ENCODE data around the gene GSG1L.

The GSG1L gene

DNA sequence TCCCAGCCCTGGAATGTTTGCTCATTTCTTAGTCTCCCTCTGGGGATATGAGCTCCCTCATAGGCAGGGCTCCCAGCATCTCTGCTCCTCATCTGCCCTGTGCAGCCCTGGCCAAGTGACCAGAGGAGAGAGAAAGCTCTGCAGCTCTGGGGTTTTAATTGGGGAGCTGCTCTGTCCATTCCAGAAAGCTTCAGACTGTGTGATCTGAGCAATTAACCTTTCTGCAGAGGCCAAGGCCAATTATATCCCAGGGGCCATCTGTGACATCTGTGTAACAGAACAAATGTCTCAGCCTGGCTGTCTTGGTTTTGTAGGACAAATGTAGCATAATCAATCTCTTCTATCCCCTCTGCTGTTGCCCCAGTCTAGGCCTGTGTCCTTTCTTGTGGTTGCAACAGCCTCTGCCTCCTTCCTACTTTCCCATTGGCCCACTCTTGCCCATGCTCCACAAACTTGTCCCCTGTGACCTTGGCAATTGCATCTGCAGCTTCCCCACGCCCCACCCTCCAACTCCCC is 156.0 kb downstream of the GSG1L start:
- TF ChIP-seq, protein P1, sequence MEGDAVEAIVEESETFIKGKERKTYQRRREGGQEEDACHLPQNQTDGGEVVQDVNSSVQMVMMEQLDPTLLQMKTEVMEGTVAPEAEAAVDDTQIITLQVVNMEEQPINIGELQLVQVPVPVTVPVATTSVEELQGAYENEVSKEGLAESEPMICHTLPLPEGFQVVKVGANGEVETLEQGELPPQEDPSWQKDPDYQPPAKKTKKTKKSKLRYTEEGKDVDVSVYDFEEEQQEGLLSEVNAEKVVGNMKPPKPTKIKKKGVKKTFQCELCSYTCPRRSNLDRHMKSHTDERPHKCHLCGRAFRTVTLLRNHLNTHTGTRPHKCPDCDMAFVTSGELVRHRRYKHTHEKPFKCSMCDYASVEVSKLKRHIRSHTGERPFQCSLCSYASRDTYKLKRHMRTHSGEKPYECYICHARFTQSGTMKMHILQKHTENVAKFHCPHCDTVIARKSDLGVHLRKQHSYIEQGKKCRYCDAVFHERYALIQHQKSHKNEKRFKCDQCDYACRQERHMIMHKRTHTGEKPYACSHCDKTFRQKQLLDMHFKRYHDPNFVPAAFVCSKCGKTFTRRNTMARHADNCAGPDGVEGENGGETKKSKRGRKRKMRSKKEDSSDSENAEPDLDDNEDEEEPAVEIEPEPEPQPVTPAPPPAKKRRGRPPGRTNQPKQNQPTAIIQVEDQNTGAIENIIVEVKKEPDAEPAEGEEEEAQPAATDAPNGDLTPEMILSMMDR (IDR thresholded peaks at IDR 0.05; ENCODE audit: borderline replicate concordance, insufficient read depth, low read depth, low read length), result no peak
- no peak overlapping the region for H3K4me3 ChIP-seq (ENCODE audit: low read depth, low read length)

DNA sequence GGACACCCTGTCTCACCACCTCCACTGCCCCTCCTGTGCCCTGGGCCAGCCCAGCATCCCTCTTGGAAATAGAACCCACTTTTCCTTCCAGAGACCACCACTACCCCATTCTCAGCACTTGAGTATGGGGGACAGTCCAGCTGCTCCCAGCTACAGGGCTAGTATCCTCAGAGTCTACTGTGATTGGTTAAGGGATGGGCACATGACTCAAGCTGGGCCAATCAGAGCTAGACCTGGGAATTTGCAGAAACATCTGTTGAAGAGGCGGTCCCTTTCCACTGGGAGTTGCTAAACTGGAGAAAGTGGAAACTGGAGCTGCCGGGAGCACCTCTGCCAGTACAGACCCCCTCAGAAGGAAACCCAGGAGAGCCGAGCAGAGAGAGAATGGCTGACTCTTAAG is 156.6 kb downstream of the GSG1L start:
- TF ChIP-seq, protein P1 (IDR thresholded peaks at IDR 0.05; ENCODE audit: borderline replicate concordance, insufficient read depth, low read depth, low read length), result no peak

GRCh38 chr16:27903046-27903655 is 160.4 kb downstream of the GSG1L start:
- TF ChIP-seq, protein P1 (IDR thresholded peaks at IDR 0.05; ENCODE audit: borderline replicate concordance, insufficient read depth, low read depth, low read length), result no peak
- no peak overlapping the region for H3K4me3 ChIP-seq (ENCODE audit: low read depth, low read length)

More for the DNA sequence above, 156.6 kb downstream of the GSG1L start:
- no peak overlapping the region for H3K4me3 ChIP-seq (ENCODE audit: low read depth, low read length)

DNA sequence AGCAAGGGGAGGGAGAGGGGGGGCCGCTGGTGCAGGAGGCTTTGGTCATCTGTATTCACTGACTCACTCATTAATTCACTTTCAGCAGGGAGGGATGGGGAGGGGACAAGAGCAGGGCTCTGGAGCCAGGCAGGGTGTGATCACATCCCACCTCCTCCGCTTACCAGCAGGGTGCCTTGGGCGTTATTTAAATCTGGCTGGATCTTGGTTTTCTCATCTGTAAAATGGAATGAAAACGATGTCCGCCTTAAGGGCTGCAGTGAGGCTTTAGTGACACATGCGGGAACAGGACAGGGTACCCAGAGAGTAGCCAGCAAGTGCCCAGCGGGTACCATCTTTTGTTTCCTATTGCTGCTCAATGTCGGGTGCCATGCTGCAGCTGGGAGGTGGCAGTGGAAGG is 161.0 kb downstream of the GSG1L start:
- TF ChIP-seq, protein P1 (IDR thresholded peaks at IDR 0.05; ENCODE audit: borderline replicate concordance, insufficient read depth, low read depth, low read length), result no peak

GRCh38 chr16:27901956-27902355 is 161.6 kb downstream of the GSG1L start:
- TF ChIP-seq, protein P1 (IDR thresholded peaks at IDR 0.05; ENCODE audit: borderline replicate concordance, insufficient read depth, low read depth, low read length), result no peak
- H3K4me3 ChIP-seq (ENCODE audit: low read depth, low read length), result no peak overlapping the region

More for the DNA sequence above, 161.0 kb downstream of the GSG1L start:
- no peak overlapping the region for H3K4me3 ChIP-seq (ENCODE audit: low read depth, low read length)

DNA sequence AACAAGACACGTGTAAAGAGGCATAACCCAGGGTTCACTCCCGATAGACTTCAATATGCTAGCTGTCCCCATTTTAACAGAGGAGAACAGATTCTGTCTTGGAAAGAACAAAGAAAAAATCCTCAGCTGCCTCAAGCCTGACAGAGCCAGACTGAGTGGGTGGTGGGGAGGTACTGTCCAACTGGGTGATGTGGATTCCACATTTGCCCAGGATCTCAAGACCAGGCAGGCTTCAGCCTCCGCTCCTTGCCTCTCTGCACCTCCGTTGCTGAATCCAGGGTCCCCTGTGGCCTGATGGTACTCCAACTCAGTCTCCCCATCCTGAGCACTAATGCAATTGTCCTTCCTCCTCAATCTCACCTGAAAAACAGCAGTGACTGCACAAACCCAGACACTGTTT is 163.8 kb downstream of the GSG1L start:
- TF ChIP-seq, protein P1 (IDR thresholded peaks at IDR 0.05; ENCODE audit: borderline replicate concordance, insufficient read depth, low read depth, low read length), result no peak
- H3K4me3 ChIP-seq (ENCODE audit: low read depth, low read length), result no peak overlapping the region

GRCh38 chr16:27894386-27894785 is 169.1 kb downstream of the GSG1L start:
- no peak overlapping the region for H3K4me3 ChIP-seq (ENCODE audit: low read depth, low read length)
- TF ChIP-seq, protein P1 (IDR thresholded peaks at IDR 0.05; ENCODE audit: borderline replicate concordance, insufficient read depth, low read depth, low read length), result no peak
